ENCODE data around the gene HLF. TPM values are rescaled to one million over a fixed set of nuclear protein-coding genes. Genes with fewer than 3 reads are reported as not detected.

Gene HLF
- total RNA-seq, 1 donor from 2014 or later, result 1.3 TPM

GRCh38 chr17:55267777-55268648 is 3.3 kb downstream of the HLF start:
- no peak for DNase-seq (ENCODE audit: low spot score in 2 of 2, unreplicated experiment in 2 of 2)
- no peak for TF ChIP-seq CTCF (IDR thresholded peaks at IDR 0.05; ENCODE audit: unreplicated experiment)
- no peaks in the 10 kb centered on the region for H3K9me3 Mint-ChIP-seq
- peaks cover 89% of the 10 kb centered on the region for H3K27me3 Mint-ChIP-seq (ENCODE audit: low read depth)
- H3K4me1 Mint-ChIP-seq, result peaks cover 12% of the 10 kb centered on the region
- H3K36me3 Mint-ChIP-seq, result no peaks in the 10 kb centered on the region
- no peak overlapping the region for H3K27ac Mint-ChIP-seq
- no peak overlapping the region for H3K4me3 Mint-ChIP-seq

GRCh38 chr17:55268649-55269480 is 4.1 kb downstream of the HLF start:
- DNase-seq (ENCODE audit: low spot score in 2 of 2, unreplicated experiment in 2 of 2), result no peak
- no peak overlapping the region for H3K27ac Mint-ChIP-seq

GRCh38 chr17:55269894-55270293 is 5.1 kb downstream of the HLF start:
- DNase-seq (ENCODE audit: low spot score in 2 of 2, unreplicated experiment in 2 of 2), result no peak
- H3K27ac Mint-ChIP-seq, result no peak overlapping the region
- no peaks in the 10 kb centered on the region for H3K36me3 Mint-ChIP-seq
- H3K4me1 Mint-ChIP-seq, result peaks cover 5% of the 10 kb centered on the region
- no peak for TF ChIP-seq CTCF (IDR thresholded peaks at IDR 0.05; ENCODE audit: unreplicated experiment)
- H3K27me3 Mint-ChIP-seq (ENCODE audit: low read depth), result peaks cover 90% of the 10 kb centered on the region
- H3K4me3 Mint-ChIP-seq, result no peak overlapping the region
- H3K9me3 Mint-ChIP-seq, result no peaks in the 10 kb centered on the region

More at GRCh38 chr17:55268649-55269480, 4.1 kb downstream of the HLF start:
- peaks cover 12% of the 10 kb centered on the region for H3K4me1 Mint-ChIP-seq
- H3K4me3 Mint-ChIP-seq, result no peak overlapping the region
- TF ChIP-seq CTCF (IDR thresholded peaks at IDR 0.05; ENCODE audit: unreplicated experiment), result no peak
- H3K9me3 Mint-ChIP-seq, result no peaks in the 10 kb centered on the region
- H3K36me3 Mint-ChIP-seq, result no peaks in the 10 kb centered on the region
- peaks cover 90% of the 10 kb centered on the region for H3K27me3 Mint-ChIP-seq (ENCODE audit: low read depth)

GRCh38 chr17:55271223-55271571 is 6.4 kb downstream of the HLF start:
- Mint-ChIP-seq H3K9me3 (no peaks in the 10 kb centered on the region), H3K36me3 (no peaks in the 10 kb centered on the region), H3K4me1 (peaks cover 3% of the 10 kb centered on the region), H3K27ac (no peak overlapping the region), H3K27me3 (ENCODE audit: low read depth) (peaks cover 84% of the 10 kb centered on the region), H3K4me3 (no peak overlapping the region)
- no peak for TF ChIP-seq CTCF (IDR thresholded peaks at IDR 0.05; ENCODE audit: unreplicated experiment)
- no peak for DNase-seq (ENCODE audit: low spot score in 2 of 2, unreplicated experiment in 2 of 2)

DNA sequence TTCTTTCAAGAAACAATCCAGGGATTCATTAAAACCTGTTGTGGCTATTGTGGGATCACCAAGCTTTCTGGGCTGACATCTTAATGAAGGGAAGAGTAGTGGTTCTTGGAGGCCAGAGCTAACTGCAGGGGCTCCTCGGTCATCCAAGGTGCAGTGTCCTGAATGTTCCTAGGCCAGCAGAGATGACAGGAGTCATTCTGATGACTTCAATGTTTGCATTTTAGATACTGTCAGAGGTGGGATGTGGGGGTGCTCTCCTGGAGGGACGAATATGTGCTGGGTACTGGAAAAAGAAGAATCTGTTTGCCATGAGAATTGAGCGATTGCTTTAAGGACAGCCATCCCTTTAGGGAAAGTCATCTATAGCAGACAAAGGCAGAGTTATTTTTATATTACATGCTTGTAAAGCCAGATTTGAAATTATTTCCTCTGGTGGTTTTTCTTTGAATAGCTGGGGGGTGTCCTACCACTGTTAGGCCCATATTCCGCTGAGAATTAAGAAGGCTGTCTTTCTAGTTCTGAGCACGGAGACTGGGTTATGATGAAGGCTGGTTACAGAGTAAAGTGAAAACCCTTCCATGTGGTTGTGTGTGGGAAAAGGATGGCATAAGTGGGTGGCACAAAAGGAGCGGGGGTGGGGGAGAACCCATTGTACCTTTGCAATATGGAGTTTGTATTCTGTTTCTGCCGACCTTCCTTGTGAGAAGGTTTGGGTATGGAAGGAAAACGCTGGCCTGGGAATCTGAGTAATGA is 7.4 kb downstream of the HLF start:
- no peak for TF ChIP-seq CTCF (IDR thresholded peaks at IDR 0.05; ENCODE audit: unreplicated experiment)
- H3K36me3 Mint-ChIP-seq, result no peaks in the 10 kb centered on the region
- H3K4me1 Mint-ChIP-seq, result peaks cover 3% of the 10 kb centered on the region
- DNase-seq (ENCODE audit: low spot score in 2 of 2, unreplicated experiment in 2 of 2), result no peak
- peaks cover 77% of the 10 kb centered on the region for H3K27me3 Mint-ChIP-seq (ENCODE audit: low read depth)
- H3K27ac Mint-ChIP-seq, result no peak overlapping the region
- H3K9me3 Mint-ChIP-seq, result no peaks in the 10 kb centered on the region
- no peak overlapping the region for H3K4me3 Mint-ChIP-seq
